ENCODE results near the gene AIP. TPM values are rescaled to one million over a fixed set of nuclear protein-coding genes. Genes with fewer than 3 reads are reported as not detected.

AIP gene
- total RNA-seq, 1 donor from 2014 or later: 39.5 TPM

GRCh38 chr11:67530282-67530592 lies 47.4 kb downstream of the AIP start:
- Mint-ChIP-seq H3K36me3 (ENCODE audit: insufficient read depth) (no peaks in the 10 kb centered on the region), H3K27me3 (peaks cover 13% of the 10 kb centered on the region), H3K4me1 (ENCODE audit: low read depth) (no peaks in the 10 kb centered on the region), H3K9me3 (ENCODE audit: low read depth) (peaks cover 27% of the 10 kb centered on the region), H3K27ac (no peak overlapping the region), H3K4me3 (ENCODE audit: low read depth) (no peak overlapping the region)
- no peak for DNase-seq (ENCODE audit: low spot score, unreplicated experiment)
- no peak for TF ChIP-seq CTCF (IDR thresholded peaks at IDR 0.05; ENCODE audit: unreplicated experiment)

- H3K4me3 Mint-ChIP-seq (ENCODE audit: low read depth): no peak overlapping the region
- H3K27ac Mint-ChIP-seq: no peak overlapping the region
These were observed 50.1 kb downstream of the AIP start for GRCh38 chr11:67532889-67533288.

GRCh38 chr11:67534070-67534679 lies 51.3 kb downstream of the AIP start:
- H3K27ac Mint-ChIP-seq: no peak overlapping the region
- no peak for TF ChIP-seq CTCF (IDR thresholded peaks at IDR 0.05; ENCODE audit: unreplicated experiment)

More at GRCh38 chr11:67532889-67533288, 50.1 kb downstream of the AIP start:
- no peaks in the 10 kb centered on the region for H3K36me3 Mint-ChIP-seq (ENCODE audit: insufficient read depth)
- H3K27me3 Mint-ChIP-seq: peaks cover 7% of the 10 kb centered on the region
- DNase-seq (ENCODE audit: low spot score, unreplicated experiment): no peak
- peaks cover 29% of the 10 kb centered on the region for H3K9me3 Mint-ChIP-seq (ENCODE audit: low read depth)
- no peak for TF ChIP-seq CTCF (IDR thresholded peaks at IDR 0.05; ENCODE audit: unreplicated experiment)
- no peaks in the 10 kb centered on the region for H3K4me1 Mint-ChIP-seq (ENCODE audit: low read depth)

GRCh38 chr11:67535561-67535960 lies 52.7 kb downstream of the AIP start:
- no peak for DNase-seq (ENCODE audit: low spot score, unreplicated experiment)
- peaks cover 29% of the 10 kb centered on the region for H3K9me3 Mint-ChIP-seq (ENCODE audit: low read depth)
- no peaks in the 10 kb centered on the region for H3K27me3 Mint-ChIP-seq
- H3K36me3 Mint-ChIP-seq (ENCODE audit: insufficient read depth): no peaks in the 10 kb centered on the region
- H3K4me3 Mint-ChIP-seq (ENCODE audit: low read depth): no peak overlapping the region
- no peak for TF ChIP-seq CTCF (IDR thresholded peaks at IDR 0.05; ENCODE audit: unreplicated experiment)
- H3K27ac Mint-ChIP-seq: no peak overlapping the region
- no peaks in the 10 kb centered on the region for H3K4me1 Mint-ChIP-seq (ENCODE audit: low read depth)

More at GRCh38 chr11:67534070-67534679, 51.3 kb downstream of the AIP start:
- Mint-ChIP-seq H3K4me3 (ENCODE audit: low read depth) (no peak overlapping the region), H3K9me3 (ENCODE audit: low read depth) (peaks cover 29% of the 10 kb centered on the region), H3K4me1 (ENCODE audit: low read depth) (no peaks in the 10 kb centered on the region), H3K36me3 (ENCODE audit: insufficient read depth) (no peaks in the 10 kb centered on the region), H3K27me3 (peaks cover 3% of the 10 kb centered on the region)
- no peak for DNase-seq (ENCODE audit: low spot score, unreplicated experiment)

- H3K9me3 Mint-ChIP-seq (ENCODE audit: low read depth): peaks cover 16% of the 10 kb centered on the region
These were observed 55.5 kb downstream of the AIP start for GRCh38 chr11:67538306-67538705.

More at GRCh38 chr11:67538306-67538705, 55.5 kb downstream of the AIP start:
- H3K27ac Mint-ChIP-seq: no peak overlapping the region
- no peak for TF ChIP-seq CTCF (IDR thresholded peaks at IDR 0.05; ENCODE audit: unreplicated experiment)
- no peaks in the 10 kb centered on the region for H3K4me1 Mint-ChIP-seq (ENCODE audit: low read depth)
- H3K27me3 Mint-ChIP-seq: no peaks in the 10 kb centered on the region
- no peak overlapping the region for H3K4me3 Mint-ChIP-seq (ENCODE audit: low read depth)
- H3K36me3 Mint-ChIP-seq (ENCODE audit: insufficient read depth): no peaks in the 10 kb centered on the region
- DNase-seq (ENCODE audit: low spot score, unreplicated experiment): no peak

All from progenitor cell of endocrine pancreas (in vitro differentiated cells).